H9 (cell line): ENCODE measurements around the gene ACTN1. TPM values are rescaled to one million over a fixed set of nuclear protein-coding genes. Genes with fewer than 3 reads are reported as not detected.
A peak's percentile ranks its signal among the peaks of the same experiment; 100 is the strongest.

Experiments
- DNase-seq: peaks from one replicate; pipeline ENCODE4 v3.0.0-alpha.2; 2017
- H2AFZ ChIP-seq: one replicate; pipeline ENCODE4 v1.6.1; 2013; ENCODE audit warnings: mild to moderate bottlenecking, low read length, control low read depth, moderate library complexity
- H2AK5ac ChIP-seq: 2 replicates; pipeline ENCODE4 v1.6.1; 2013; ENCODE audit warnings: low read length, control low read depth, mixed read lengths; ENCODE audit not compliant: insufficient read length
- H2BK120ac ChIP-seq: one replicate; pipeline ENCODE4 v1.6.1; 2013; ENCODE audit warnings: low read depth, mild to moderate bottlenecking, low read length, control low read depth, inconsistent platforms; ENCODE audit not compliant: poor library complexity, severe bottlenecking
- H2BK12ac ChIP-seq: 2 replicates; pipeline ENCODE4 v1.6.1; 2013; ENCODE audit warnings: low read length, control low read depth, mixed read lengths, low read depth; ENCODE audit not compliant: insufficient read length
- H2BK15ac ChIP-seq: 2 replicates; pipeline ENCODE4 v1.6.1; 2013; ENCODE audit warnings: low read depth, low read length, control low read depth
- H2BK20ac ChIP-seq: one replicate; pipeline ENCODE4 v1.6.1; 2013; ENCODE audit warnings: low read depth, mild to moderate bottlenecking, low read length, control low read depth, inconsistent platforms; ENCODE audit not compliant: poor library complexity, severe bottlenecking
- H2BK5ac ChIP-seq: 2 replicates; pipeline ENCODE4 v1.6.1; 2013; ENCODE audit warnings: low read length, control low read depth, mixed read lengths; ENCODE audit not compliant: insufficient read length
- H3K14ac ChIP-seq: 2 replicates; pipeline ENCODE4 v1.6.1; 2013; ENCODE audit warnings: low read length, control low read depth; ENCODE audit not compliant: insufficient read depth
- H3K18ac ChIP-seq: 2 replicates; pipeline ENCODE4 v1.6.1; 2013; ENCODE audit warnings: low read depth, mild to moderate bottlenecking, mixed read lengths, low read length, control low read depth; ENCODE audit not compliant: insufficient read length
- H3K23ac ChIP-seq: 2 replicates; pipeline ENCODE4 v1.6.1; 2013; ENCODE audit warnings: low read length, control low read depth, mixed read lengths, low read depth; ENCODE audit not compliant: insufficient read length
- H3K23me2 ChIP-seq: 2 replicates; pipeline ENCODE4 v1.6.1; 2013; ENCODE audit warnings: low read depth, mild to moderate bottlenecking, mixed read lengths, low read length, control low read depth; ENCODE audit not compliant: insufficient read length, poor library complexity, severe bottlenecking
- H3K27ac ChIP-seq: 2 replicates; pipeline ENCODE4 v1.5.1; 2013; ENCODE audit warnings: low read length, control low read depth, mixed read lengths, low read depth; ENCODE audit not compliant: insufficient read length
- H3K27me3 ChIP-seq: 2 replicates; pipeline ENCODE4 v1.6.1; 2013; ENCODE audit warnings: low read length, control low read depth, inconsistent platforms; ENCODE audit not compliant: insufficient read depth
- H3K4ac ChIP-seq: 2 replicates; pipeline ENCODE4 v1.6.1; 2013; ENCODE audit warnings: low read depth, mild to moderate bottlenecking, control low read depth, inconsistent platforms, low read length, moderate library complexity
- H3K4me1 ChIP-seq: 2 replicates; pipeline ENCODE4 v1.6.1; 2013; ENCODE audit warnings: low read length, control low read depth, inconsistent platforms; ENCODE audit not compliant: insufficient read depth
- H3K4me2 ChIP-seq: 2 replicates; pipeline ENCODE4 v1.6.1; 2013; ENCODE audit warnings: low read length, control low read depth, mixed read lengths; ENCODE audit not compliant: insufficient read length, insufficient read depth
- H3K56ac ChIP-seq: 2 replicates; pipeline ENCODE4 v1.6.1; 2013; ENCODE audit warnings: low read depth, mild to moderate bottlenecking, mixed read lengths, low read length, control low read depth; ENCODE audit not compliant: insufficient read length
- H3K79me1 ChIP-seq: 2 replicates; pipeline ENCODE4 v1.6.1; 2013; ENCODE audit warnings: low read depth, mild to moderate bottlenecking, moderate library complexity, low read length, control low read depth, inconsistent platforms; ENCODE audit not compliant: insufficient read depth, poor library complexity, severe bottlenecking
- H3K79me2 ChIP-seq: 2 replicates; pipeline ENCODE4 v1.6.1; 2013; ENCODE audit warnings: low read length, control low read depth, inconsistent platforms; ENCODE audit not compliant: insufficient read depth
- H3K9ac ChIP-seq: 2 replicates; pipeline ENCODE4 v1.6.1; 2013; ENCODE audit warnings: low read length, control low read depth, mixed read lengths; ENCODE audit not compliant: insufficient read length; ENCODE audit errors: extremely low read depth
- H3K9me3 ChIP-seq: one replicate; pipeline ENCODE4 v1.6.1; 2013; ENCODE audit warnings: low read depth, low read length, inconsistent platforms; ENCODE audit not compliant: control insufficient read depth
- H3T11ph ChIP-seq: one replicate; pipeline ENCODE4 v1.6.1; 2013; ENCODE audit warnings: mild to moderate bottlenecking, low read length, control low read depth, inconsistent platforms
- H4K20me1 ChIP-seq: one replicate; pipeline ENCODE4 v1.6.1; 2013; ENCODE audit not compliant: control insufficient read depth, insufficient read length, insufficient read depth
- H4K5ac ChIP-seq: 2 replicates; pipeline ENCODE4 v1.6.1; 2013; ENCODE audit warnings: low read depth, mild to moderate bottlenecking, mixed read lengths, low read length, control low read depth; ENCODE audit not compliant: insufficient read length
- H4K8ac ChIP-seq: replicated peaks from 2 replicates; pipeline ENCODE4 v1.6.1; 2013; ENCODE audit warnings: low read length, control low read depth, mixed read lengths, low read depth; ENCODE audit not compliant: insufficient read length
- H4K91ac ChIP-seq: 2 replicates; pipeline ENCODE4 v1.6.1; 2013; ENCODE audit warnings: low read depth, mild to moderate bottlenecking, moderate library complexity, mixed read lengths, low read length, control low read depth; ENCODE audit not compliant: insufficient read length
- H3K27ac Mint-ChIP-seq, 3 experiments: 2 replicates in 2 of 3; 3 replicates in 1 of 3; pipeline ENCODE4 v1.8.0; 2020 to 2021; ENCODE audit warnings: mixed read lengths in 3 of 3, mild to moderate bottlenecking in 1 of 3, moderate library complexity in 1 of 3
- H3K27me3 Mint-ChIP-seq: 2 replicates; pipeline ENCODE4 v1.8.0; 2021; ENCODE audit warnings: low read depth, mild to moderate bottlenecking, moderate library complexity, mixed read lengths
- H3K36me3 Mint-ChIP-seq, 3 experiments: 2 replicates in 2 of 3; 3 replicates in 1 of 3; pipeline ENCODE4 v1.8.0; 2020 to 2021; ENCODE audit warnings: low read depth in 3 of 3, mixed read lengths in 3 of 3; ENCODE audit not compliant: insufficient read depth in 1 of 3
- H3K4me1 Mint-ChIP-seq, 2 experiments: 2 replicates each; pipeline ENCODE4 v1.8.0; 2020; ENCODE audit warnings: mixed read lengths in 2 of 2
- H3K4me3 Mint-ChIP-seq, 2 experiments: 2 replicates in 1 of 2; 3 replicates in 1 of 2; pipeline ENCODE4 v1.8.0; 2020 to 2021; ENCODE audit warnings: mild to moderate bottlenecking in 2 of 2, mixed read lengths in 2 of 2, moderate library complexity in 1 of 2
- H3K9me3 Mint-ChIP-seq, 2 experiments: 2 replicates in 1 of 2; 3 replicates in 1 of 2; pipeline ENCODE4 v1.8.0; 2020; ENCODE audit warnings: mild to moderate bottlenecking in 2 of 2, mixed read lengths in 2 of 2, moderate library complexity in 1 of 2
- CTCF ChIP-seq: fragments of 200-600 bp; sonication (generic); conservative IDR thresholded peaks from 3 replicates; pipeline ENCODE4 v1.8.0; 2021; ENCODE audit warnings: antibody characterized with exemption, mild to moderate bottlenecking
- WGBS: extraction: QIAGEN DNeasy Blood & Tissue Kit; methylation state at CpG from one replicate; pipeline ENCODE4 v1.1.7; 2013; ENCODE audit warnings: missing lambda C conversion rate, low lambda C conversion rate, mixed read lengths; ENCODE audit not compliant: insufficient read length; ENCODE audit errors: extremely low coverage; 5-methylcytosine and 5-hydroxymethylcytosine counted together
- total RNA-seq: library from RNA; stranded (reverse); gene quantifications from 2 replicates; pipeline ENCODE4 v1.2.1, GENCODE V29; 2021

The ACTN1 gene
- total RNA-seq, 1 experiment from 2014 or later: 219 TPM

GRCh38 chr14:68956724-68957123, 22.4 kb downstream of the ACTN1 start:
- H3K79me2 ChIP-seq: peaks cover 42% of the 10 kb centered on the region; the same call in 1 of the 2 replicates
- H2BK15ac ChIP-seq: no peak overlapping the region
- H3K4me1 ChIP-seq: 0 out of 2 replicates have a peak, but pooled peaks cover 4% of the 10 kb centered on the region
- peaks cover 3 to 45% (median 25%) of the 10 kb centered on the region in 3 experiments; a peak in 5 of 7 replicates for H3K36me3 Mint-ChIP-seq
- H4K8ac ChIP-seq: no peak overlapping the region
- H4K5ac ChIP-seq: no peak overlapping the region
- no peak overlapping the region for H2BK20ac ChIP-seq
- no peak overlapping the region for H3K4me3 Mint-ChIP-seq
- H2BK5ac ChIP-seq: no peak overlapping the region
- peaks cover 2% of the 10 kb centered on the region for H3K79me1 ChIP-seq
- H2BK12ac ChIP-seq: no peak overlapping the region
- DNase-seq: no peak
- no peak overlapping the region for H3K27ac ChIP-seq
- no peak overlapping the region for H3K14ac ChIP-seq
- H3K18ac ChIP-seq: no peak overlapping the region
- H3K9ac ChIP-seq: no peak overlapping the region
- no peak overlapping the region for H3K4ac ChIP-seq
- H2AFZ ChIP-seq: no peak overlapping the region
- no peaks in the 10 kb centered on the region for H3K27me3 ChIP-seq
- H3K56ac ChIP-seq: no peak overlapping the region
- no peak for TF ChIP-seq CTCF
- peak overlapping the region in 2 of 3 experiments; percentile 27 to 31; a peak in 2 of 7 replicates for H3K27ac Mint-ChIP-seq
- no peak overlapping the region for H3T11ph ChIP-seq
- H4K20me1 ChIP-seq: no peaks in the 10 kb centered on the region
- H3K4me2 ChIP-seq: no peak overlapping the region
- no peaks in the 10 kb centered on the region for H3K27me3 Mint-ChIP-seq
- H2BK120ac ChIP-seq: no peak overlapping the region
- WGBS: no CpG with 5 or more reads among the region's 3 CpGs
- H3K23ac ChIP-seq: no peak overlapping the region
- H3K9me3 Mint-ChIP-seq: no peaks in the 10 kb centered on the region
- H2AK5ac ChIP-seq: no peak overlapping the region
- H4K91ac ChIP-seq: no peak overlapping the region
- H3K4me1 Mint-ChIP-seq: peaks cover 42 to 44% of the 10 kb centered on the region in 2 experiments
- H3K23me2 ChIP-seq: no peaks in the 10 kb centered on the region
- H3K9me3 ChIP-seq: no peaks in the 10 kb centered on the region
